Vagina (tissue), 2 donors: ENCODE measurements around the gene QRICH1. TPM values are rescaled to one million over a fixed set of nuclear protein-coding genes. Genes with fewer than 3 reads are reported as not detected.

ENCODE experiments used
- DNase-seq, 2 donors: peaks; one replicate each; pipeline ENCODE4 v3.0.0-alpha.2; 2017; ENCODE audit errors: extremely low spot score in 2 of 2
- H3K27ac ChIP-seq: fragments of 200-600 bp; sonication (generic); one replicate; pipeline ENCODE4 v1.5.1; 2019
- H3K27me3 ChIP-seq: fragments of 200-600 bp; sonication (generic); one replicate; pipeline ENCODE4 v1.5.1; 2019
- H3K36me3 ChIP-seq, 2 donors: fragments of 200-600 bp; sonication (generic); one replicate each; pipeline ENCODE4 v1.5.1; 2017 to 2019
- H3K4me1 ChIP-seq: fragments of 200-600 bp; sonication (generic); one replicate; pipeline ENCODE4 v1.5.1; 2019
- H3K4me3 ChIP-seq, 2 donors: fragments of 200-600 bp; sonication (generic); 1 replicate in 1 of 2; 2 replicates in 1 of 2; pipeline ENCODE4 v1.5.1; 2016 to 2019
- H3K9me3 ChIP-seq: fragments of 200-600 bp; sonication (generic); one replicate; pipeline ENCODE4 v1.5.1; 2019
- CTCF ChIP-seq, 3 experiments: fragments of 450-650 bp in 2 of 3; fragments of 200-600 bp in 1 of 3; sonication (generic) in 1 of 3; IDR thresholded peaks; one replicate each; pipeline ENCODE4 v1.5.1; 2017 to 2019; ENCODE audit warnings: antibody characterized with exemption in 3 of 3, mild to moderate bottlenecking in 2 of 3, moderate library complexity in 2 of 3
- POLR2A ChIP-seq, 2 donors: fragments of 450-650 bp; IDR thresholded peaks; one replicate each; pipeline ENCODE4 v1.6.1; 2017; ENCODE audit warnings: antibody characterized with exemption in 2 of 2, mild to moderate bottlenecking in 2 of 2, moderate library complexity in 2 of 2
- POLR2AphosphoS5 ChIP-seq, 2 donors: sonication (generic); formaldehyde crosslinking; IDR thresholded peaks; one replicate each; pipeline ENCODE4 v1.9.0; 2017; ENCODE audit warnings: antibody characterized with exemption in 2 of 2, mild to moderate bottlenecking in 2 of 2, low read depth in 1 of 2; ENCODE audit not compliant: insufficient read depth in 1 of 2
- intact Hi-C: fragments of 100-400 bp; cut with DNase I; formaldehyde crosslinking; loops from one replicate; pipeline ENCODE4 v1.15.1; 2023
- total RNA-seq: library from RNA; depleted of rRNA; stranded (reverse); fragments of >200 nt; gene quantifications from one replicate; pipeline ENCODE4 v1.2.3, GENCODE V29; 2016

Gene QRICH1
- total RNA-seq, 1 donor from 2014 or later, result 124 TPM

- TF ChIP-seq CTCF (IDR thresholded peaks at IDR 0.05), result no peak
- no peak for TF ChIP-seq POLR2AphosphoS5 (IDR thresholded peaks at IDR 0.05; ENCODE audit: insufficient read depth in 1 of 2, low read depth in 1 of 2)
- no peak for TF ChIP-seq POLR2A (IDR thresholded peaks at IDR 0.05)
- Histone ChIP-seq H3K27me3 (no peaks in the 10 kb centered on the region), H3K4me1 (peaks cover 15% of the 10 kb centered on the region), H3K27ac (no peak overlapping the region), H3K9me3 (no peaks in the 10 kb centered on the region), H3K4me3 (no peak overlapping the region), H3K36me3 (peaks cover 0 to 45% of the 10 kb centered on the region in 2 donors)
- intact Hi-C loops, result no loop called here
- no peak for DNase-seq
Observed at GRCh38 chr3:49030321-49030720, 63.5 kb downstream of the QRICH1 start.

- Histone ChIP-seq H3K4me1 (peaks cover 15% of the 10 kb centered on the region), H3K36me3 (peaks cover 0 to 45% of the 10 kb centered on the region in 2 donors)
Observed at GRCh38 chr3:49029563-49029884, 64.3 kb downstream of the QRICH1 start.

GRCh38 chr3:49028673-49029562 is 65.0 kb downstream of the QRICH1 start, which contains the start of gene IMPDH2:
IMPDH2 (minus strand) TSS chr3:49029398; CDS start chr3:49029350, 48 bp downstream.
- intact Hi-C loops, result no loop called here

More at GRCh38 chr3:49029563-49029884, 64.3 kb downstream of the QRICH1 start:
- Histone ChIP-seq H3K27ac (peak overlapping the region; percentile 96), H3K27me3 (no peaks in the 10 kb centered on the region), H3K9me3 (no peaks in the 10 kb centered on the region), H3K4me3 (peak overlapping the region; percentile 75 to 86)
- DNase-seq, result no peak
- TF ChIP-seq CTCF (IDR thresholded peaks at IDR 0.05), result no peak
- TF ChIP-seq POLR2AphosphoS5 (IDR thresholded peaks at IDR 0.05; ENCODE audit: insufficient read depth in 1 of 2, low read depth in 1 of 2), result no peak
- TF ChIP-seq POLR2A (IDR thresholded peaks at IDR 0.05), result no peak
- intact Hi-C loops, result no loop called here

GRCh38 chr3:49028298-49028672 is 65.6 kb downstream of the QRICH1 start:
- intact Hi-C loops, result no loop called here
- Histone ChIP-seq H3K4me1 (peaks cover 18% of the 10 kb centered on the region), H3K36me3 (peaks cover 0 to 49% of the 10 kb centered on the region in 2 donors), H3K4me3 (peak overlapping the region; percentile 75 to 86), H3K27me3 (no peaks in the 10 kb centered on the region), H3K27ac (peak overlapping the region; percentile 96), H3K9me3 (no peaks in the 10 kb centered on the region)
- no peak for DNase-seq
- TF ChIP-seq CTCF (IDR thresholded peaks at IDR 0.05) (no peak), POLR2AphosphoS5 (IDR thresholded peaks at IDR 0.05; ENCODE audit: insufficient read depth in 1 of 2, low read depth in 1 of 2) (no peak)

More at GRCh38 chr3:49028673-49029562, 65.0 kb downstream of the QRICH1 start, which contains the start of gene IMPDH2:
- peak within 1 kb of the TSS; percentile 96 for H3K27ac ChIP-seq
- H3K4me3 ChIP-seq, result peak within 1 kb of the TSS; percentile 75 to 86
- peak in 1 of 2 donors; percentile 93 for DNase-seq
- peaks cover 15% of the 10 kb centered on the region for H3K4me1 ChIP-seq
- peaks cover 0 to 45% of the 10 kb centered on the region in 2 donors for H3K36me3 ChIP-seq
- H3K27me3 ChIP-seq, result no peaks in the 10 kb centered on the region
- TF ChIP-seq POLR2AphosphoS5 (IDR thresholded peaks at IDR 0.05; ENCODE audit: insufficient read depth in 1 of 2, low read depth in 1 of 2) (peak; percentile 99 to 100), CTCF (IDR thresholded peaks at IDR 0.05) (no peak), POLR2A (IDR thresholded peaks at IDR 0.05) (peak in 1 of 2 donors; percentile 90)
- no peaks in the 10 kb centered on the region for H3K9me3 ChIP-seq

- Histone ChIP-seq H3K27me3 (no peaks in the 10 kb centered on the region), H3K36me3 (peaks cover 0 to 43% of the 10 kb centered on the region in 2 donors), H3K9me3 (no peaks in the 10 kb centered on the region), H3K4me1 (peaks cover 24% of the 10 kb centered on the region), H3K4me3 (no peak overlapping the region), H3K27ac (peak overlapping the region; percentile 96)
- no peak for DNase-seq
- TF ChIP-seq POLR2A (IDR thresholded peaks at IDR 0.05) (no peak), CTCF (IDR thresholded peaks at IDR 0.05) (no peak), POLR2AphosphoS5 (IDR thresholded peaks at IDR 0.05; ENCODE audit: insufficient read depth in 1 of 2, low read depth in 1 of 2) (no peak)
- intact Hi-C loops, result no loop called here
Observed at GRCh38 chr3:49027634-49028033, 66.2 kb downstream of the QRICH1 start.
